Activated CD8-positive, alpha-beta memory T cell treated with anti-CD3 and anti-CD28 coated beads for 48 hours (primary cell): ENCODE data around the gene RPGR.

Experiments
- DNase-seq, 3 experiments: peaks; one replicate each; pipeline ENCODE4 v3.0.0-alpha.2; 2020; ENCODE audit warnings: low read depth in 2 of 3, low spot score in 2 of 3

Gene RPGR

DNA sequence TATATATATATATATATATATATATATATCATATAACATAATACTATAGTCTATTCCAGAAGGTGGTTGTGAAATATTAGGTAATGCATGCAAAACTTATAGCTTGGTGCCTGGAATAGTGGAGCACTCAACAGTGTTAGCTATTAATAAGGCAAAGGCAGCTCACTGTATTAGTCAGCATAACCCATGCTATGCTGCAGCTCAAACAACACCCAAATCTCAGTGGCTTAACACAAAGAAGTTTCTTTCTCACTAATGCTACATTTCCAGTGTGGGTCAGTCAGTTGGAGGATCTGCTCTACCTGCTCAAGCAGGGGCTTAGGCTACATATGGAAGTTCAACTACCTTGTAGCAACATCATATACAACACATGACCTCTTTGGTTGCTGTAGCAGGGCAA is 5.2 kb upstream of the RPGR start:
- no peak for DNase-seq

GRCh38 chrX:38327775-38328081 is 419 bp upstream of the RPGR start:
- no peak for DNase-seq

- no peak for DNase-seq
These were observed 1.2 kb downstream of the RPGR start for GRCh38 chrX:38326086-38326485.

- no peak for DNase-seq
These were observed 6.5 kb downstream of the RPGR start for GRCh38 chrX:38320819-38321218.

- no peak for DNase-seq
These were observed 8.7 kb downstream of the RPGR start for GRCh38 chrX:38318606-38319005.

DNA sequence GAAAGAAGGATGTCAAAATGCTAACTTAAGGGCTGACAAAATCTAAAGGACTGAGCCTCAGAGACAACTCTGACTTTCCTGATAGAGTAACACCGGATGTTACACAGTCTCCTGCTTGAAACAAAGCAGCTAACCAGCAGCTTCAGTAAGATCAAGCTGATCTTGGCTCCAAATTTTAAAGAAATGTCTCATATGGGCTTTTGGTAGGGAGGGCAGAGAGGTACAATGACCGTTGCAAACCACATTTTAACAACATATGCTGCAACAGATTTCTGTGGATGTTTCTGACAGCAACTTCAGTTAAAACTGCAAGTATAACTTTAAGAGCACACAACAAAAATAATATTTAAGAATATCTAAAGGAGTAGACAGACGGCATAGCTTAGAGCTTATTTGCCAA is 9.1 kb downstream of the RPGR start:
- DNase-seq, result no peak

DNA sequence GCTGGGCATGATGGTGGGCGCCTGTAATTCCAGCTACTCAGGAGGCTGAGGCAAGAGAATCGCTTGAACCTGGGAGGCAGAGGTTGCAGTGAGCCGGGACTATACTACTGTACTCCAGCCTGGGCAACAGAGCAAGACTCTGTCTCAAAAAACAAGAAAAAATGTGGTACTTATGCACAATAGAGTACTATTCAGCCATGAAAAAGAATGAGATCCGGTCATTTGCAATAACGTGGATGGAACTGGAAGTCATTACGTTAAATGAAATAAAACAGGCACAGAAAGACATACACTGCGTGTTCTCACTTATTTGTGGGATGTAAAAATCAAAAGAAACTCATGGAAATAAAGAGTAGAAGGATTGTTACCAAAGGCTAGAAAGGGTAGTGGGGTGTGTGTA is 12.1 kb downstream of the RPGR start:
- DNase-seq, result no peak

DNA sequence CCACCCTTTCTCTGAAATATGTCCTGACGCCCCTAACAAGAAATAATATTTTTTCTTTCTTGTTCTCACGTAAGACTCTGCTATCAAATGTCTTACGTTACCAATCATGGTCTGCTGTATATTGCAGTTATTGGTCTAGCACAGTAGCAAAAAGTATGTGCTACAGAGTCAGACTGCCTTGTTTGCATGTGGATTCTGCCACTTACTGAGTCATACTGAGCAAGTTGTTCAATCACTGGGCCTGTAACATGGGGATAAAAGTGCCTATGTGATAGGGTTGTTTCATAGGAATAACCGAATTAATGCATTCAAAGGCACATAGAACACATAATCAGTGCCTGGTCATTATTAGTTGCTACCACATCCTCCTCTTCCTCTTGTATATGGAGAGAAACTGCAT is 14.1 kb downstream of the RPGR start:
- DNase-seq, result no peak

DNA sequence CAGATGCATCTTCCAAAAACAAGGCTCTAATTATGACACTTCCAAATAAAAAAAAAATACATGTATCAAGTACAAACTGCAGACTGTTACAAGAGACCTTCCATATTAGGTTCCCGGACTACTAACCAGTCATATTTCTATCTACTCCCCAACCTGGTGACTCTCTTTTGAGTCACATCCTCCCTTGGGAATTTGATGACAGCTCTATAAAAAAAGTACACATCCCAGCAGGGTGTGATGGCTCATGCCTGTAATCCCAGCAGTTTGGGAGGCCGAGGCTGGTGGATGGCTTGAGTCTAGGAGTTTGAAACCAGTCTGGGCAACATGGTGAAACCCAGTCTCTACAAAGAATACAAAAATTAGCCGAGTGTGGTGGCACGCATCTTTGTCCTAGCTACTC is 14.9 kb downstream of the RPGR start:
- no peak for DNase-seq

- no peak for DNase-seq
These were observed 15.6 kb downstream of the RPGR start for GRCh38 chrX:38311743-38312142.

GRCh38 chrX:38305971-38306370 is 21.3 kb downstream of the RPGR start:
- no peak for DNase-seq

- DNase-seq, result no peak
These were observed 23.3 kb downstream of the RPGR start for GRCh38 chrX:38304010-38304409.

DNA sequence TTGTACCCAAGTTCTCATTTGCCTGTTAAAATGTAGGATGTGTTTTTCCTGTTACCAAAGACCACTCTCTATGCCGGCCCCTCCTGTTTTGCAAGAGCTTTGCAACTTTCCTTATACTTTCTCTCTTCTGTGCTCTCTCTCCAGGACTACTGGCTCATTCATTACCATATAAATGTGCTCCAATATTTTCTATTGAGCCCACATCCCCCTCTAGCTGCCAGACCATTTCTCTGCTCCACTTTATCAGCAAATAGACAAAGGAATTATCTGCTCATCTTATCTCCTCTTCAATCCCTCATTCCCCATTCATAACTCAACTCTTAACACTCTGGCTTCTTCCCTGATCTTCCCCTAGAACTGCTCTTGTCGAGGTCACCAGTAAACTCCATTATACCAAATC is 33.6 kb downstream of the RPGR start:
- DNase-seq, result no peak

- DNase-seq, result no peak
These were observed 39.6 kb downstream of the RPGR start for GRCh38 chrX:38287674-38288073.

GRCh38 chrX:38285649-38286048 is 41.7 kb downstream of the RPGR start:
- no peak for DNase-seq

DNA sequence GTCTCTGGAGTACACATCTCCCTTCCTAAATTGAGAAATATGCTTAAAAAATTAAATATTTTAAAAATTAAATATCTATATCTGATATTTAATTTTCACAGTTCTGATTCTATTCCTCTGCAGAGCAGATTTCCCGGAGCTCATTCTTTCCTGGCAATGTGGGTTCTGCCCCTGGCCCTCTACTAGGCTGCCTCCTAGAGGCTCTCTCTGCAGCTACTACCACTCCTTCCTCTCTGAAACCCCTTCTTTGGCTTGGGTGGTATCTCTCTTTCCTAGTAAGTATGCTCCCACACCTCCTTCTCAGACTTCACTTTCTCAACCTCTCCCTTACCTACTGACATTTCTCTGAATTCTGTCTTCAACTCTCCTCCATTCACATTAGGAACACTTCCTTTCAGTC is 45.3 kb downstream of the RPGR start:
- DNase-seq, result no peak

DNA sequence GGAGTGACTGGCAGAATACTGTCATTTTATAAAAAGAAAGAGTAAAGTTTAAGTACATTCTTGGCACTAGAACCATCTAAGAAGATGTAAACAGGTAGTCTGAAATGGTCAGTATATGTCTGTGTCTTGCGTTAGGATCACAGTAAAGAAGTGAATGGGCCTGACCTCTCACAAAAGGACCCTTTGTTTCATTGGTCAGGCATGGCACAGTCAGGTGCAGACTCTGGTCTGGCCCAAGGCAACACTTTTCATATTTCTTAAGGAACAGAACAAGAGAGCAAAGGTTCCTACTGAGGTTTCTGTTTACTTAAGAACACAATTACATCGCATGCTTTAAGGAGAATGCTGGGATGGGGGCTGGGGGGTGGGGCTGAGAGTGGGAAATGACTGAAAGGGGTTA is 48.1 kb downstream of the RPGR start:
- no peak for DNase-seq

DNA sequence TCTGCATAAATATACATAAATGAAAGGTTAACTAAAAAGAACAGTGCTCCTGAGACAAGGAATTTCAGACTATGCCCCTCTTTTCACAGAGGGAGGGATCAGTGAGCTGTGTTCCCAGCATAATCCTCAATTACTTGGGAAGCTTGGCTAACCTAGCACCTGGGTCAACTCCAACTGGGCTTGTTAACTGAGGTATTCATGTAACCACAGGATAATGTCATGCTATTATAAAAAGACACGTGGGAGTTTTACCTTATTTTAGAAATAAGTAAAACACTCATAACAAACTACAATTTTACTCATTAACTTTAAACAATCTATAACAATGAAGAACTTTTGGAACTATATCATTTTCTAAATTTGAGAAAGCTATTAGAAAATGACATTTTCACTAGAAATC is 48.6 kb downstream of the RPGR start:
- DNase-seq, result no peak

- DNase-seq, result no peak
These were observed 49.5 kb downstream of the RPGR start for GRCh38 chrX:38277802-38278201.

- DNase-seq, result no peak
These were observed 50.2 kb downstream of the RPGR start for GRCh38 chrX:38277136-38277535.

GRCh38 chrX:38276089-38276488 is 51.2 kb downstream of the RPGR start:
- DNase-seq, result no peak

DNA sequence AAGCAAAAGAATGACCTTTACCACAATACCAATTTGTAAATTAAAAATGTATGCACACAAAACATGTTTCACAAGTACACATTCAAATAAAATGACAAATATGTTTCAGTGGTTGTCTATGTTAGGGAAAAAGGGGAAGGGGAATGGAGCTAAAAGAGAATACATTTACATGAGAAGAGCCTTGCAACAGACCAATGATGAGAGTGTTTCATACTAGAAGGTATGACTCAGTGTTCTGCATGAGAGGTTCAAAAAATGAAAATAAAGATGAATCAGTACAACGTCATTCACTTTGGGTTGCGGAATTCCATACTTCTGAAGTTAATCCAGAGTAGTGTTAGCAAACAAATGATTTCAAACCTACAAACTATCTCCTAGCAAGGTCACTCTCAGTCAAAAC is 51.7 kb downstream of the RPGR start:
- DNase-seq, result no peak

- no peak for DNase-seq
These were observed 53.9 kb downstream of the RPGR start for GRCh38 chrX:38273453-38273852.

- DNase-seq, result no peak
These were observed 56.1 kb downstream of the RPGR start for GRCh38 chrX:38271154-38271716.
